Measurements from ENCODE around the gene LGALS1. TPM values are rescaled to one million over a fixed set of nuclear protein-coding genes. Genes with fewer than 3 reads are reported as not detected.

LGALS1 gene
- polyA plus RNA-seq, 1 of the 3 experiments (the other 2 are of a cell fraction) = 12,045 TPM

GRCh38 chr22:37681001-37681424, 5.6 kb downstream of the LGALS1 start (continued):
- TF ChIP-seq REST (IDR thresholded peaks at IDR 0.05; ENCODE audit: low read depth, low read length) (no peak), MXI1 (IDR thresholded peaks at IDR 0.05; ENCODE audit: low read depth, low read length) (no peak), MEF2A (IDR thresholded peaks at IDR 0.05; ENCODE audit: borderline replicate concordance, low read depth) (no peak), RXRA (IDR thresholded peaks at IDR 0.05; ENCODE audit: borderline replicate concordance, low read depth) (no peak), TCF12 (IDR thresholded peaks at IDR 0.05) (no peak), USF1 (IDR thresholded peaks at IDR 0.05; ENCODE audit: borderline replicate concordance, low read depth) (no peak), TAF1 (IDR thresholded peaks at IDR 0.05; ENCODE audit: borderline replicate concordance, low read depth, low read length) (no peak), ZBTB33 (IDR thresholded peaks at IDR 0.05; ENCODE audit: borderline replicate concordance, low read depth) (no peak), GABPA (IDR thresholded peaks at IDR 0.05; ENCODE audit: low read depth) (0 out of 2 replicates have a peak, but pooled peaks have one; percentile 12)

- TF ChIP-seq NRF1 (IDR thresholded peaks at IDR 0.05; ENCODE audit: low read depth, low read length) = no peak
- TF ChIP-seq USF2 (IDR thresholded peaks at IDR 0.05; ENCODE audit: borderline replicate concordance, low read depth, low read length) = no peak
- TF ChIP-seq GABPA (IDR thresholded peaks at IDR 0.05; ENCODE audit: low read depth) = 0 out of 2 replicates have a peak, but pooled peaks have one; percentile 8
- no peak; the same call in 1 of the 2 replicates for TF ChIP-seq TAF1 (IDR thresholded peaks at IDR 0.05; ENCODE audit: borderline replicate concordance, low read depth, low read length)
- peak; percentile 62 for TF ChIP-seq MAX (IDR thresholded peaks at IDR 0.05; ENCODE audit: low read depth)
- TF ChIP-seq RAD21 (IDR thresholded peaks at IDR 0.05; ENCODE audit: low read length) = peak; percentile 86
- 0 out of 2 replicates have a peak, but pooled peaks have one; percentile 1 for TF ChIP-seq TCF12 (IDR thresholded peaks at IDR 0.05)
- peak; percentile 96 for TF ChIP-seq SMC3 (IDR thresholded peaks at IDR 0.05; ENCODE audit: low read depth, low read length)
- no peak for TF ChIP-seq RFX5 (IDR thresholded peaks at IDR 0.05; ENCODE audit: low read length)
- TF ChIP-seq CTCF (IDR thresholded peaks at IDR 0.05) = peak; percentile 89
- TF ChIP-seq USF1 (IDR thresholded peaks at IDR 0.05; ENCODE audit: borderline replicate concordance, low read depth) = no peak
- Histone ChIP-seq H3K27ac (ENCODE audit: low read depth in 2 of 2, low read length in 1 of 2) (peak overlapping the region in 1 of 2 experiments; percentile 94; a peak in 2 of 4 replicates), H3K9ac (no peak overlapping the region), H3F3A (replicated peaks; ENCODE audit: insufficient read depth) (peaks cover 55% of the 10 kb centered on the region), H2AFZ (ENCODE audit: low read depth) (no peak overlapping the region), H3K4me2 (no peak overlapping the region; the same call in 1 of the 2 replicates), H3K79me2 (ENCODE audit: insufficient read depth) (peaks cover 28% of the 10 kb centered on the region), H3K9me3 (no peaks in the 10 kb centered on the region), H3K4me1 (ENCODE audit: control insufficient read depth in 1 of 2, insufficient read depth in 2 of 2, low read depth in 1 of 2, low read length in 1 of 2) (peaks cover 6 to 10% of the 10 kb centered on the region in 2 experiments; a peak in 2 of 4 replicates), H3K27me3 (ENCODE audit: insufficient read depth) (no peaks in the 10 kb centered on the region), H4K20me1 (ENCODE audit: insufficient read depth) (peaks cover 45% of the 10 kb centered on the region), H3K4me3 (ENCODE audit: low read depth in 2 of 2, low read length in 1 of 2) (peak overlapping the region in 1 of 2 experiments; percentile 35; a peak in 1 of 4 replicates), H3K9me2 (no peaks in the 10 kb centered on the region), H3K36me3 (replicated peaks in 1 of 2; ENCODE audit: control insufficient read depth in 1 of 2, insufficient read depth in 2 of 2, low read length in 1 of 2) (peaks cover 17 to 25% of the 10 kb centered on the region in 2 experiments)
- peak; percentile 82 for DNase-seq
- WGBS (ENCODE audit: low lambda C conversion rate) = 12% methylated on average over 4 of the region's 6 CpGs
- POLR2A ChIA-PET = interaction anchor here (0.6 to 2.0 kb wide), 7 partner anchors 10 to 73 kb away, joined by 3 to 6 read pairs (median 4); no protein-coding TSS in a partner anchor
- CTCF ChIA-PET = interaction anchor here (0.6 to 44.3 kb wide), 27 partner anchors 10 to 225 kb away, joined by 3 to 898 read pairs (median 5); partner anchors contain the start of genes GGA1, MICALL1, PDXP and SH3BP1
These were observed 6.2 kb downstream of the LGALS1 start for GRCh38 chr22:37681556-37682049.
